ENCODE data around the gene HCN2.

GRCh38 chr19:591099-591958 is 1.6 kb downstream of the HCN2 start:
- TF ChIP-seq, protein P1, sequence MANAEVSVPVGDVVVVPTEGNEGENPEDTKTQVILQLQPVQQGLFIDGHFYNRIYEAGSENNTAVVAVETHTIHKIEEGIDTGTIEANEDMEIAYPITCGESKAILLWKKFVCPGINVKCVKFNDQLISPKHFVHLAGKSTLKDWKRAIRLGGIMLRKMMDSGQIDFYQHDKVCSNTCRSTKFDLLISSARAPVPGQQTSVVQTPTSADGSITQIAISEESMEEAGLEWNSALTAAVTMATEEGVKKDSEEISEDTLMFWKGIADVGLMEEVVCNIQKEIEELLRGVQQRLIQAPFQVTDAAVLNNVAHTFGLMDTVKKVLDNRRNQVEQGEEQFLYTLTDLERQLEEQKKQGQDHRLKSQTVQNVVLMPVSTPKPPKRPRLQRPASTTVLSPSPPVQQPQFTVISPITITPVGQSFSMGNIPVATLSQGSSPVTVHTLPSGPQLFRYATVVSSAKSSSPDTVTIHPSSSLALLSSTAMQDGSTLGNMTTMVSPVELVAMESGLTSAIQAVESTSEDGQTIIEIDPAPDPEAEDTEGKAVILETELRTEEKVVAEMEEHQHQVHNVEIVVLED (CRISPR knock-in tag; IDR thresholded peaks at IDR 0.05; ENCODE audit: borderline replicate concordance) = no peak
- TF ChIP-seq ZSCAN9 (CRISPR knock-in tag; IDR thresholded peaks at IDR 0.05; ENCODE audit: borderline replicate concordance) (peak; percentile 98), ZBTB34 (CRISPR knock-in tag; IDR thresholded peaks at IDR 0.05) (no peak), RBFOX2 (IDR thresholded peaks at IDR 0.05; ENCODE audit: low read depth, low read length) (no peak), RNF219 (CRISPR knock-in tag; IDR thresholded peaks at IDR 0.05) (no peak), RFX1 (IDR thresholded peaks at IDR 0.05) (no peak), CTCF (CRISPR knock-in tag; IDR thresholded peaks at IDR 0.05) (no peak), ZKSCAN8 (CRISPR knock-in tag; IDR thresholded peaks at IDR 0.05; ENCODE audit: borderline replicate concordance) (no peak), IRF2 (CRISPR knock-in tag; IDR thresholded peaks at IDR 0.05) (peak; percentile 39; the same call in 1 of the 2 replicates), SP1 (IDR thresholded peaks at IDR 0.05) (no peak), SP1 (CRISPR knock-in tag; IDR thresholded peaks at IDR 0.05) (no peak), EZH2 (conservative IDR thresholded peaks at IDR 0.05; ENCODE audit: low read depth, low read length) (peak; percentile 84; the same call in 1 of the 2 replicates)
- TF ChIP-seq, protein P2, sequence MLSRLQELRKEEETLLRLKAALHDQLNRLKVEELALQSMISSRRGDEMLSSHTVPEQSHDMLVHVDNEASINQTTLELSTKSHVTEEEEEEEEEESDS (CRISPR knock-in tag; IDR thresholded peaks at IDR 0.05; ENCODE audit: borderline replicate concordance) = no peak

Measured in HepG2 (cell line).